GM23338 (cell line): Measurements from ENCODE around the gene PACSIN1. TPM values are rescaled to one million over a fixed set of nuclear protein-coding genes. Genes with fewer than 3 reads are reported as not detected.

Experiments used
- ATAC-seq: fragments of 200-7000 bp; cut with Tn5 transposase; 3 replicates; pipeline ENCODE4 v1.9.1; 2020
- DNase-seq: peaks from one replicate; pipeline ENCODE4 v3.0.0-alpha.2; 2015; ENCODE audit warnings: low spot score
- H2AFZ ChIP-seq: fragments of 200-600 bp; sonication (generic); 2 replicates; pipeline ENCODE4 v1.8.0; 2016; ENCODE audit warnings: antibody characterized with exemption, mild to moderate bottlenecking, moderate library complexity
- H3F3A ChIP-seq: fragments of 200-600 bp; sonication (generic); replicated peaks from 2 replicates; pipeline ENCODE4 v1.8.0; 2017; ENCODE audit warnings: antibody characterized with exemption, mixed run types, low read depth
- H3K27ac ChIP-seq: fragments of 200-600 bp; sonication (generic); 2 replicates; pipeline ENCODE4 v1.6.1; 2016; ENCODE audit warnings: low read depth
- H3K27me3 ChIP-seq: fragments of 200-600 bp; sonication (generic); 2 replicates; pipeline ENCODE4 v1.8.0; 2016; ENCODE audit warnings: mild to moderate bottlenecking, mixed run types, moderate library complexity; ENCODE audit not compliant: insufficient read depth
- H3K36me3 ChIP-seq: fragments of 200-600 bp; sonication (generic); 2 replicates; pipeline ENCODE4 v1.8.0; 2016; ENCODE audit warnings: mild to moderate bottlenecking; ENCODE audit not compliant: insufficient read depth
- H3K4me1 ChIP-seq: fragments of 200-600 bp; sonication (generic); 2 replicates; pipeline ENCODE4 v1.8.0; 2016; ENCODE audit warnings: mild to moderate bottlenecking, moderate library complexity; ENCODE audit not compliant: insufficient read depth
- H3K4me2 ChIP-seq: fragments of 200-600 bp; sonication (generic); 2 replicates; pipeline ENCODE4 v1.7.1; 2017; ENCODE audit warnings: mixed run types
- H3K4me3 ChIP-seq: fragments of 200-600 bp; sonication (generic); 2 replicates; pipeline ENCODE4 v1.6.1; 2016; ENCODE audit warnings: mixed run types
- H3K79me2 ChIP-seq: fragments of 200-600 bp; sonication (generic); replicated peaks from 2 replicates; pipeline ENCODE4 v1.8.0; 2017; ENCODE audit warnings: mild to moderate bottlenecking; ENCODE audit not compliant: insufficient read depth
- H3K9me2 ChIP-seq: fragments of 200-600 bp; sonication (generic); 2 replicates; pipeline ENCODE4 v1.8.0; 2017; ENCODE audit not compliant: insufficient read depth
- H4K20me1 ChIP-seq: fragments of 200-600 bp; sonication (generic); replicated peaks from 2 replicates; pipeline ENCODE4 v1.8.0; 2017; ENCODE audit warnings: mild to moderate bottlenecking; ENCODE audit not compliant: insufficient read depth
- H3K27ac Mint-ChIP-seq: 2 replicates; pipeline ENCODE4 v1.8.0; 2020; ENCODE audit warnings: inconsistent platforms, mild to moderate bottlenecking, moderate library complexity, mixed read lengths
- H3K27me3 Mint-ChIP-seq: 3 replicates; pipeline ENCODE4 v1.8.0; 2022; ENCODE audit warnings: low read depth, mild to moderate bottlenecking, moderate library complexity, mixed read lengths, inconsistent platforms; ENCODE audit not compliant: insufficient read depth, poor library complexity
- H3K36me3 Mint-ChIP-seq: 3 replicates; pipeline ENCODE4 v1.8.0; 2021; ENCODE audit warnings: low read depth, mild to moderate bottlenecking, inconsistent platforms, moderate library complexity, mixed read lengths
- H3K4me1 Mint-ChIP-seq: 3 replicates; pipeline ENCODE4 v1.8.0; 2020; ENCODE audit warnings: mild to moderate bottlenecking, inconsistent platforms, mixed read lengths
- H3K4me3 Mint-ChIP-seq: 3 replicates; pipeline ENCODE4 v1.8.0; 2021; ENCODE audit warnings: moderate library complexity, mild to moderate bottlenecking, inconsistent platforms, mixed read lengths
- H3K9me3 Mint-ChIP-seq: 3 replicates; pipeline ENCODE4 v1.8.0; 2020; ENCODE audit warnings: moderate library complexity, mild to moderate bottlenecking, inconsistent platforms, mixed read lengths
- CREB1 ChIP-seq: fragments of 250-450 bp; sonication (Bioruptor Pico); IDR thresholded peaks from 2 replicates; pipeline ENCODE4 v1.5.0; 2020; ENCODE audit warnings: low read depth, mild to moderate bottlenecking, moderate library complexity
- CTCF ChIP-seq, 2 experiments: fragments of 200-600 bp in 1 of 2; sonication (generic) in 1 of 2; conservative IDR thresholded peaks; 2 replicates each; pipeline versions ENCODE4 v1.5.1 to v1.6.1; 2016 to 2017; ENCODE audit warnings: antibody characterized with exemption in 2 of 2, low read depth in 2 of 2, mild to moderate bottlenecking in 2 of 2, moderate library complexity in 1 of 2
- ETS1 ChIP-seq: IDR thresholded peaks from 2 replicates; pipeline ENCODE4 v1.6.1; 2016; ENCODE audit warnings: antibody characterized with exemption
- EZH2 ChIP-seq: fragments of 200-600 bp; sonication (generic); IDR thresholded peaks from one replicate; pipeline ENCODE4 v1.8.0; 2017; ENCODE audit warnings: antibody characterized with exemption, mild to moderate bottlenecking, low read depth; ENCODE audit not compliant: unreplicated experiment
- EZH2phosphoT487 ChIP-seq: fragments of 200-600 bp; sonication (generic); IDR thresholded peaks from one replicate; pipeline ENCODE4 v1.8.1; 2018; ENCODE audit warnings: antibody characterized with exemption; ENCODE audit not compliant: unreplicated experiment
- JUNB ChIP-seq: IDR thresholded peaks from one replicate; pipeline ENCODE4 v1.6.1; 2016; ENCODE audit warnings: antibody characterized with exemption; ENCODE audit not compliant: unreplicated experiment
- NANOG ChIP-seq: IDR thresholded peaks from 2 replicates; pipeline ENCODE4 v1.6.1; 2016; ENCODE audit warnings: antibody characterized with exemption, borderline replicate concordance
- POLR2AphosphoS5 ChIP-seq: IDR thresholded peaks from 2 replicates; pipeline ENCODE4 v1.6.1; 2016; ENCODE audit warnings: antibody characterized with exemption, low read depth
- REST ChIP-seq: IDR thresholded peaks from one replicate; pipeline ENCODE4 v1.6.1; 2018; ENCODE audit warnings: antibody characterized with exemption; ENCODE audit not compliant: unreplicated experiment
- ZNF114 ChIP-seq: fragments of 250-450 bp; sonication (Bioruptor Pico); IDR thresholded peaks from 2 replicates; pipeline ENCODE4 v1.5.0; 2020; ENCODE audit warnings: mild to moderate bottlenecking, moderate library complexity
- polyA plus RNA-seq: library from polyadenylated mRNA; unstranded; fragments of >200 nt; fragmentation: Nextera tagmentation; extraction: Ambion mirVana; gene quantifications from 2 replicates; pipeline ENCODE4 v1.2.1, GENCODE V29; 2016
- total RNA-seq: library from RNA; depleted of rRNA; stranded (reverse); fragments of >200 nt; shearing (Covaris generic); gene quantifications from 2 replicates; pipeline ENCODE4 v1.2.3, GENCODE V29; 2014

PACSIN1 gene
- total and polyA plus RNA-seq, 2 experiments from 2014 or later: 5.2 to 8.7 TPM

- H3K36me3 ChIP-seq: no peaks in the 10 kb centered on the region
- H3K4me1 ChIP-seq: no peaks in the 10 kb centered on the region
- Mint-ChIP-seq H3K27me3 (peaks cover 7% of the 10 kb centered on the region), H3K9me3 (no peaks in the 10 kb centered on the region), H3K27ac (no peak overlapping the region; the same call in 1 of the 2 replicates), H3K36me3 (no peaks in the 10 kb centered on the region; the same call in 2 of the 3 replicates), H3K4me3 (no peak overlapping the region; the same call in 2 of the 3 replicates), H3K4me1 (peaks cover 24% of the 10 kb centered on the region)
- no peaks in the 10 kb centered on the region for H3K79me2 ChIP-seq
- no peak overlapping the region for H2AFZ ChIP-seq
- H3K9me2 ChIP-seq: no peaks in the 10 kb centered on the region
- no peaks in the 10 kb centered on the region for H3F3A ChIP-seq
- no peak for ATAC-seq
- no peak for TF ChIP-seq EZH2
- TF ChIP-seq POLR2AphosphoS5: no peak
- no peak overlapping the region for H3K4me3 ChIP-seq
- H3K27me3 ChIP-seq: no peaks in the 10 kb centered on the region
- DNase-seq: no peak
- H3K27ac ChIP-seq: no peak overlapping the region
- no peaks in the 10 kb centered on the region; the same call in 1 of the 2 replicates for H4K20me1 ChIP-seq
- H3K4me2 ChIP-seq: no peak overlapping the region
These were observed 50.8 kb downstream of the PACSIN1 start for GRCh38 chr6:34516391-34517324.

GRCh38 chr6:34517461-34517881 is 51.6 kb downstream of the PACSIN1 start:
- Histone ChIP-seq H3K79me2 (no peaks in the 10 kb centered on the region), H3K9me2 (no peaks in the 10 kb centered on the region), H3K27ac (no peak overlapping the region), H3K36me3 (no peaks in the 10 kb centered on the region), H3K4me1 (no peaks in the 10 kb centered on the region), H4K20me1 (no peaks in the 10 kb centered on the region; the same call in 1 of the 2 replicates), H3K4me3 (no peak overlapping the region), H3K4me2 (no peak overlapping the region), H3K27me3 (no peaks in the 10 kb centered on the region), H2AFZ (no peak overlapping the region), H3F3A (no peaks in the 10 kb centered on the region)
- DNase-seq (no peak), ATAC-seq (no peak)
- peaks cover 20% of the 10 kb centered on the region for H3K4me1 Mint-ChIP-seq
- no peak overlapping the region for H3K4me3 Mint-ChIP-seq
- H3K9me3 Mint-ChIP-seq: no peaks in the 10 kb centered on the region
- TF ChIP-seq EZH2 (no peak), REST (no peak), CREB1 (CRISPR knock-in tag) (no peak), EZH2phosphoT487 (no peak), ZNF114 (CRISPR knock-in tag) (no peak), JUNB (no peak), ETS1 (no peak), CTCF (conservative IDR thresholded peaks at IDR 0.05; ENCODE audit: low read depth in 2 of 2) (no peak), NANOG (no peak), POLR2AphosphoS5 (no peak)
- H3K36me3 Mint-ChIP-seq: no peaks in the 10 kb centered on the region; the same call in 2 of the 3 replicates
- H3K27ac Mint-ChIP-seq: no peak overlapping the region
- H3K27me3 Mint-ChIP-seq: peaks cover 8% of the 10 kb centered on the region
